Activated CD8-positive, alpha-beta T cell treated with anti-CD3 and anti-CD28 coated beads for 36 hours (primary cell): Measurements from ENCODE around the gene SLC16A8. TPM values are rescaled to one million over a fixed set of nuclear protein-coding genes. Genes with fewer than 3 reads are reported as not detected.

Experiments used
- ATAC-seq: fragments of 200-7000 bp; cut with Tn5 transposase; one replicate; pipeline ENCODE4 v1.10.0; 2021; ENCODE audit warnings: mild to moderate bottlenecking, moderate library complexity
- CTCF ChIA-PET: fragments of 350-600 bp; sonication (Branson Sonifier 250); formaldehyde crosslinking; loops from one replicate; lab custom pipeline; 2021; ENCODE audit warnings: antibody characterized with exemption; lab: Charles Lee
- POLR2A ChIA-PET: fragments of 350-600 bp; sonication (Branson Sonifier 250); formaldehyde crosslinking; loops from one replicate; lab custom pipeline; 2021; ENCODE audit warnings: antibody characterized with exemption; lab: Charles Lee
- DNase-seq: peaks from one replicate; pipeline ENCODE4 v3.0.0-alpha.2; 2020
- H3K27ac Mint-ChIP-seq: one replicate; pipeline ENCODE4 v1.8.0; 2021; ENCODE audit warnings: mild to moderate bottlenecking, mixed read lengths
- H3K27me3 Mint-ChIP-seq: one replicate; pipeline ENCODE4 v1.8.0; 2021; ENCODE audit warnings: mixed read lengths
- H3K36me3 Mint-ChIP-seq: one replicate; pipeline ENCODE4 v1.8.0; 2021; ENCODE audit warnings: low read depth, mixed read lengths
- H3K4me1 Mint-ChIP-seq: one replicate; pipeline ENCODE4 v1.8.0; 2021; ENCODE audit warnings: low read depth, mixed read lengths
- H3K4me3 Mint-ChIP-seq: one replicate; pipeline ENCODE4 v1.8.0; 2021; ENCODE audit warnings: mild to moderate bottlenecking, moderate library complexity, mixed read lengths
- H3K9me3 Mint-ChIP-seq: one replicate; pipeline ENCODE4 v1.8.0; 2021; ENCODE audit warnings: mixed read lengths
- CTCF ChIP-seq: fragments of 200-600 bp; IDR thresholded peaks from one replicate; pipeline ENCODE4 v1.8.0; 2022; ENCODE audit warnings: antibody characterized with exemption, mild to moderate bottlenecking
- intact Hi-C: fragments of 100-400 bp; cut with micrococcal nuclease; formaldehyde crosslinking; loops from one replicate; pipeline ENCODE4 v1.10.0; 2022
- total RNA-seq, 2 experiments: library from RNA; stranded (reverse); gene quantifications; one replicate each; pipeline ENCODE4 v1.2.3, GENCODE V29; 2021

The SLC16A8 gene
- total RNA-seq, 2 experiments from 2014 or later: not detected

- ChIA-PET POLR2A (no interaction called here), CTCF (interaction anchor here (1.9 kb wide), 1 partner anchor 30 kb away, joined by 4 read pairs; no protein-coding TSS in a partner anchor)
- H3K27me3 Mint-ChIP-seq: peaks cover 20% of the 10 kb centered on the region
- no peaks in the 10 kb centered on the region for H3K36me3 Mint-ChIP-seq
- TF ChIP-seq CTCF: no peak
- intact Hi-C loops: no loop called here
- no peaks in the 10 kb centered on the region for H3K4me1 Mint-ChIP-seq
- DNase-seq: peak; percentile 38
- peak; percentile 66 for ATAC-seq
- no peak overlapping the region for H3K27ac Mint-ChIP-seq
- H3K9me3 Mint-ChIP-seq: no peaks in the 10 kb centered on the region
- H3K4me3 Mint-ChIP-seq: no peak overlapping the region
These were observed 1.8 kb downstream of the SLC16A8 start for GRCh38 chr22:38081941-38082828.

- ChIA-PET CTCF (interaction anchor here (1.9 kb wide), 1 partner anchor 29 kb away, joined by 4 read pairs; no protein-coding TSS in a partner anchor), POLR2A (no interaction called here)
- peaks cover 20% of the 10 kb centered on the region for H3K27me3 Mint-ChIP-seq
- intact Hi-C loops: no loop called here
- no peak for TF ChIP-seq CTCF
- H3K36me3 Mint-ChIP-seq: no peaks in the 10 kb centered on the region
- H3K4me3 Mint-ChIP-seq: no peak overlapping the region
- H3K9me3 Mint-ChIP-seq: no peaks in the 10 kb centered on the region
- no peak for DNase-seq
- no peak for ATAC-seq
- no peak overlapping the region for H3K27ac Mint-ChIP-seq
- H3K4me1 Mint-ChIP-seq: no peaks in the 10 kb centered on the region
These were observed 2.4 kb downstream of the SLC16A8 start for GRCh38 chr22:38081636-38081940.

- intact Hi-C loops: no loop called here
- no peak overlapping the region for H3K27ac Mint-ChIP-seq
- H3K9me3 Mint-ChIP-seq: no peaks in the 10 kb centered on the region
- H3K4me3 Mint-ChIP-seq: no peak overlapping the region
- ATAC-seq (peak; percentile 56), DNase-seq (peak; percentile 22)
- H3K36me3 Mint-ChIP-seq: no peaks in the 10 kb centered on the region
- ChIA-PET CTCF (interaction anchor here (1.9 kb wide), 1 partner anchor 29 kb away, joined by 4 read pairs; no protein-coding TSS in a partner anchor), POLR2A (no interaction called here)
- no peaks in the 10 kb centered on the region for H3K4me1 Mint-ChIP-seq
- H3K27me3 Mint-ChIP-seq: peaks cover 20% of the 10 kb centered on the region
- no peak for TF ChIP-seq CTCF
These were observed 2.9 kb downstream of the SLC16A8 start for GRCh38 chr22:38080850-38081635.

- Mint-ChIP-seq H3K36me3 (no peaks in the 10 kb centered on the region), H3K4me3 (no peak overlapping the region)
These were observed 3.5 kb downstream of the SLC16A8 start for GRCh38 chr22:38080474-38080849.

More at GRCh38 chr22:38080474-38080849, 3.5 kb downstream of the SLC16A8 start:
- H3K4me1 Mint-ChIP-seq: no peaks in the 10 kb centered on the region
- TF ChIP-seq CTCF: no peak
- DNase-seq: no peak
- POLR2A ChIA-PET: no interaction called here
- intact Hi-C loops: no loop called here
- ATAC-seq: no peak
- H3K27me3 Mint-ChIP-seq: peaks cover 20% of the 10 kb centered on the region
- CTCF ChIA-PET: no interaction called here
- H3K27ac Mint-ChIP-seq: no peak overlapping the region
- no peaks in the 10 kb centered on the region for H3K9me3 Mint-ChIP-seq
